ENCODE data around the gene TNNI2.

The TNNI2 gene

DNA sequence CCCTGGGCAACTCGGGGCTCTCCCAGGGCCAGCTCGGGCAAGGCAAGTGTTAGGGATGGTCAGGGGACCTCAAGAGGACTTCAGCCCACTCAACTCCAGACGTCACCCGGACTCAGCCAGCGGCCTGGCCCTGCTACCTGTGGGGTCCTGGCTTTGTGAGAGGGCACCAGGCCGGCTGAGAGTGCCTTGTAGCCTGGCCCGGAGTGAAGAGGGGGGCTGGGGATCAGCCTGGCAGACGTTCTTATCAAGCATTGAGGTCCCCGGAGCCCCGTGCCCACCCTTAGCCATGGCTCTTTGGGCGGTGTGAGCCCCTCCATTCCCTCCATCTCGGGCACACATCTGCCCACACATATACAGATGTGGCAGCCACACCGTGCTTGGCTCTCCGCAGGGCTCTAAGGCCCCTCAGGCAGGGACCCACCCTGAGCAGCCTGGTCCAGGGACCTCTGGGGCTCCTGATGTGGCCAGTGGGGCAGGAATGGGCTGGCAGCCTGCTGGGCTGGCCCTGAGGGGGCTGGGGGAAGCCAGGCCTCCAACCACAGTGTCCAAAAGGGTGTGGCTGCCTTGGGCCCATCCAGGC is 29.4 kb downstream of the TNNI2 start:
- TF ChIP-seq, protein P1, sequence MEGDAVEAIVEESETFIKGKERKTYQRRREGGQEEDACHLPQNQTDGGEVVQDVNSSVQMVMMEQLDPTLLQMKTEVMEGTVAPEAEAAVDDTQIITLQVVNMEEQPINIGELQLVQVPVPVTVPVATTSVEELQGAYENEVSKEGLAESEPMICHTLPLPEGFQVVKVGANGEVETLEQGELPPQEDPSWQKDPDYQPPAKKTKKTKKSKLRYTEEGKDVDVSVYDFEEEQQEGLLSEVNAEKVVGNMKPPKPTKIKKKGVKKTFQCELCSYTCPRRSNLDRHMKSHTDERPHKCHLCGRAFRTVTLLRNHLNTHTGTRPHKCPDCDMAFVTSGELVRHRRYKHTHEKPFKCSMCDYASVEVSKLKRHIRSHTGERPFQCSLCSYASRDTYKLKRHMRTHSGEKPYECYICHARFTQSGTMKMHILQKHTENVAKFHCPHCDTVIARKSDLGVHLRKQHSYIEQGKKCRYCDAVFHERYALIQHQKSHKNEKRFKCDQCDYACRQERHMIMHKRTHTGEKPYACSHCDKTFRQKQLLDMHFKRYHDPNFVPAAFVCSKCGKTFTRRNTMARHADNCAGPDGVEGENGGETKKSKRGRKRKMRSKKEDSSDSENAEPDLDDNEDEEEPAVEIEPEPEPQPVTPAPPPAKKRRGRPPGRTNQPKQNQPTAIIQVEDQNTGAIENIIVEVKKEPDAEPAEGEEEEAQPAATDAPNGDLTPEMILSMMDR (IDR thresholded peaks at IDR 0.05; ENCODE audit: low read depth, low read length): no peak
- DNase-seq (ENCODE audit: extremely low read depth, low read depth): no peak

DNA sequence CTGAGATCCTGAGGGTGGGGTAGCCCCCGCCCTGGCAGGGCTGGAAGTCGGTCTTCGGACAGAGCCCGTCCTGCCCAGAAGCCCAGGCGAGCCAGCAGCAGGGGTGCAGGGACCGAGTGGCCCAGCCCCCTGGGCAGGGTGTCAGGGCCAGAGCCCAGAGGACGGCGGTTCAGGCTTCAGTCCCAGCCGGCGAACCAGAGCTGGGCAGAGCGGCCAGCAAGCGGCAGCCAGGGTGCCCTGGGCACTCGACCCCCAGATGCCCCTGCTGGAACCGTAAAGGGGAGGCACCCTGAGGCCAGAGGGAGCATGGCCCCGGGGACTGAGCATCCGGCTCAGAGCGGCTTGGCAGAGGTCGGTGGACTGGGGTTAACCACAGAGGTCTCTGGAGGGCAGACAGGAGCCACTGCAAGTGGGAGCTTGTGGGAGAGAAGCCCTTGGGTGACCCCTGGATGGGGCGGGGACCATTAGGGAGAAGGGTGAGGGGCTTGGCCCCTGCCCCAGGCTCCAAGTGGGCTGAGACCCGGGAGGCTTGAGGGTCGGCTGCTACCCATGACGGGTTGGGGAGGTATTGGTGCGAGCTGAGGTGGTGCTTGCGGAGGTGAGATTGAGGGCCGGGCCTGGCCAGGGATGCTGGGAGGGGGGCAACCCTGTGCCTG is 30.0 kb downstream of the TNNI2 start:
- TF ChIP-seq, protein P1 (IDR thresholded peaks at IDR 0.05; ENCODE audit: low read depth, low read length): no peak
- no peak for DNase-seq (ENCODE audit: extremely low read depth, low read depth)

DNA sequence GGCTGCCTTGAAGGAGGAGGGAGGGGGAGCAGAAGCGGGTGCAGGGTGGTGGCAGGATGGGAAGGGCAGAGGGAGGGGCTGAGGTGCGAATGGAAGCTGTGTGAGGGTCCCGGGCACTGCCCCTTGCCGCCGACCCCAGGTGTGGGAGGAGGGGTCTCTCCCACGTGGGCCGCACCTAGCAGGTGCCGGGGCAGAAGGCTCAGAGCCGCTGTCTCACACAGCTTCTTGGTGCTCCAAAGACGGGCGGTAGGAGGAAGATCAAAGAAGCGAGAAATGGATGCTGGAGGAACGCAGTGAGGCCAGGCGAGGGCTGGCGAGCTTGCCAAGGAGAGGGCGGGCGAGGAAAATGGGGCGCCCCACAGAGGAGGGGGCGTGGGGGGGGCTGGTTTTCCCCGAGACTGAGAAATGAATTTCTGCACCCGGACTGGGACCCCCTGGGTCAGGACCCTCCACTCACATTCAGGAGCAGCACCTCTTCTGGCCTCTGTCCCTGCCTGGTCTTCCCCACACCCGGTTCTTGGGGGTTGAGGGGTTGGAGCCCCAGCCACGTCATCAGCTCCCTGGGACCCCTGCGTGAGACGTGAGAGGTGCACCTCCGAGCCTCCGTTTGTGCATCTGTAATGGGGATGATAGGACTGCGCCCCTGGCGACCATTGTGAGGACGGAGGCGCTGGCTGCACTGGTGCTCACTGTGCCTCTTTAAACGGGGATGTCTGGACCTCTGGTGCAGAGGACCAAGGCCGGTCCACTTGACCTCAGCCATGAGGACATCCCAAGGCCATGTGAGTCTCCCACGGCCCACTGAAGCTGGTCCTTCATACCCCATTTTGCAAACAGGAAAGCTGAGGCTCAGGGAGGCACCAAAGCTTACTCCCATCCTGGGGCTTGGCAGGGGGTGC is 30.9 kb downstream of the TNNI2 start:
- TF ChIP-seq, protein P1 (IDR thresholded peaks at IDR 0.05; ENCODE audit: low read depth, low read length): peak; percentile 60
- no peak for DNase-seq (ENCODE audit: extremely low read depth, low read depth)

DNA sequence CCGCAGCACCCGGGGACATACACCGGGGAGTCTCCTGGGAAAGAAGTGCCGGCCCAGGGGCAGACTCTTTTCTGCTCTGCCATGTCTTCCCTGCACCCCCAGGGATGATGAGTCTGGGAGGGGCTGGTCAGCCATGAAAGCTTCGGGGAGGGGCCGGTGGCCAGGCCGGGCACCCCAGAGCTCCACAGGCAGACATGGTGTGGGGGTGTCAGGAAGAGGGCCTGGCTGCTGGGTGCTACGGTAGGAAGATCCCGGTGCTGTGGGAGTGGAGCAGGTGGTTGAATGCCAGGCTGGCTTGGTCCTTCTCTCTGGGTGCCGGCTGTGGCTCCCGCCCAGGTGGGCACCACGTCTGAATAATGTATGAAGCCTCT is 31.5 kb downstream of the TNNI2 start:
- DNase-seq (ENCODE audit: extremely low read depth, low read depth): no peak
- TF ChIP-seq, protein P1 (IDR thresholded peaks at IDR 0.05; ENCODE audit: low read depth, low read length): no peak

DNA sequence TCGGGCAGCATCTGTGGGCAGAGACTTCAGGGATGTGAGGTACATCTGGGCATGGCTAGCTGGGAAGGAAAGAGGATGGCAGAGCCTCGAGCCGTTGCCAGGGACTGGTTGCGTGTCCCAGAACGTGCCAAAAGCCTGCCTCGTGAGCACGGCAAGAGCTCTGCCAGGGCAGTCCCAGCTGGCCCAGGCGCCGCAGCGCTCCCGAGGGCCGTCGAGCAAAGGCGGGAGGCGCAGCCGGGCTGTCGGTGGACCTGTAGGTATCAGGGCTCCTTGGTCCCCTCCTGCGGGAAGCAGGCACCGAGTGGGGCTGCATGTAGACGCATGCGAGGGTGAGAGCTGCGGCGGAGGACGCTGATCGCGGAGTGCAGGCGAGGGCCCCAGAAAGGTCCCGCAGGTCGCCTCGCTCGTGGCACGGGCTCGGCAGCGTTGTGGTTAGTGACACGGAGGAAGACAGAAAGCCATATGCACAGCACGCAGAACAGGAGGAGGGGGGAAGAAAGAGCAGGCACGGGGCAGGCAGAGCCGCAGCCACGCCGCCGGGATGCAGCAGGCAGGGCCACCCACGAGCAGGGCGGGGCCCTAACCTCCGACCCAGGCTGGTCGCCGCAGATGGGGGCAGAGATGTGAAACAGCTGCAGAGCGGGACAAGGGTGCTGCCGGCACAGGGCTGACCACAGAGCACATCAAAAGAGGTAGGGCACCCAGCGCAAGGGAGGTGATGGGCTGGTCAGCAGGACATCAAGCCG is 32.1 kb downstream of the TNNI2 start:
- no peak for DNase-seq (ENCODE audit: extremely low read depth, low read depth)
- TF ChIP-seq, protein P1 (IDR thresholded peaks at IDR 0.05; ENCODE audit: low read depth, low read length): no peak

DNA sequence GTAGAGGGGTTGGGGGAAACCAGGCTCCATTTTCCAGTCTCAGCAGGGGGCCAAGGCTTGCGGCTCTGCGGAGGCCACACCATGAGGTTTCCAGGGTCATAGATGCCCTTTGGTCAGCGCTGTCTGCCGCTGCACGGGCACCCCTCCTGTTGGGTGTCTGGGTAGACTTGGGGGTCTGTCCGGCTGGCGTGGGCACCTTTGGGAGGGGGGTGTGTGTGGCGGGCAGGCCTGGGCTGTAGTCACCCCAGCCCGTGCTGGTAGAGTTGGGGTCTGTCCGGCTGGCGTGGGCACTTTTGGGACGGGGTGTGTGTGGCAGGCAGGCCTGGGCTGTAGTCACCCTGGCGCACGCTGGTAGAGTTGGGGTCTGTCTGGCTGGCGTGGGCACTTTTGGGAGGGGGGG is 32.8 kb downstream of the TNNI2 start:
- TF ChIP-seq, protein P1 (IDR thresholded peaks at IDR 0.05; ENCODE audit: low read depth, low read length): no peak
- DNase-seq (ENCODE audit: extremely low read depth, low read depth): no peak

Data from AG09319 (cell line).